C4-2B (cell line): ENCODE data around the gene NR3C2.

Experiments
- CTCF ChIP-seq: fragments of 450-650 bp; conservative IDR thresholded peaks from 2 replicates; pipeline ENCODE4 v1.5.1; 2017; ENCODE audit warnings: mild to moderate bottlenecking
- ZFX ChIP-seq: fragments of 450-650 bp; IDR thresholded peaks from 2 replicates; pipeline ENCODE4 v1.6.1; 2017

GRCh38 chr4:148069086-148069894 is 372.9 kb downstream of the NR3C2 start:
- TF ChIP-seq CTCF (no peak), ZFX (no peak)
